NCI-H2029 (cell line): Measurements from ENCODE around the gene ACKR2.

Experiments
- DNase-seq: peaks from one replicate; lab custom pipeline; 2025; lab: John Stamatoyannopoulos, UW

ACKR2 gene

GRCh38 chr3:42829628-42830436 lies 20.6 kb downstream of the ACKR2 start:
- DNase-seq: no peak

- DNase-seq: peak; percentile 42
Measured at GRCh38 chr3:42830437-42831320, 21.4 kb downstream of the ACKR2 start.

GRCh38 chr3:42831321-42831713 lies 22.1 kb downstream of the ACKR2 start:
- DNase-seq: peak; percentile 86

- no peak for DNase-seq
Measured at GRCh38 chr3:42836150-42837123, 27.2 kb downstream of the ACKR2 start.

GRCh38 chr3:42838571-42838970 lies 29.3 kb downstream of the ACKR2 start:
- DNase-seq: no peak

- DNase-seq: no peak
Measured at GRCh38 chr3:42839616-42840015, 30.4 kb downstream of the ACKR2 start.

- no peak for DNase-seq
Measured at GRCh38 chr3:42841332-42841731, 32.1 kb downstream of the ACKR2 start.

- DNase-seq: no peak
Measured at GRCh38 chr3:42843713-42844411, 34.6 kb downstream of the ACKR2 start.

- DNase-seq: no peak
Measured at GRCh38 chr3:42844412-42844713, 35.1 kb downstream of the ACKR2 start.

- no peak for DNase-seq
Measured at GRCh38 chr3:42844815-42845214, 35.6 kb downstream of the ACKR2 start.

GRCh38 chr3:42846685-42847522 lies 37.7 kb downstream of the ACKR2 start:
- no peak for DNase-seq

GRCh38 chr3:42847731-42848130 lies 38.5 kb downstream of the ACKR2 start:
- peak; percentile 27 for DNase-seq

- DNase-seq: no peak
Measured at GRCh38 chr3:42849017-42849416, 39.8 kb downstream of the ACKR2 start.

GRCh38 chr3:42850263-42850662 lies 41.0 kb downstream of the ACKR2 start:
- no peak for DNase-seq

- DNase-seq: no peak
Measured at GRCh38 chr3:42851228-42851834, 42.1 kb downstream of the ACKR2 start.

- DNase-seq: no peak
Measured at GRCh38 chr3:42852441-42852840, 43.2 kb downstream of the ACKR2 start.

GRCh38 chr3:42853056-42853455 lies 43.8 kb downstream of the ACKR2 start:
- no peak for DNase-seq

- DNase-seq: peak; percentile 88
Measured at GRCh38 chr3:42853739-42854302, 44.6 kb downstream of the ACKR2 start.

GRCh38 chr3:42855219-42855546 lies 45.9 kb downstream of the ACKR2 start:
- no peak for DNase-seq
